Measurements from ENCODE around the gene ATP8B3.

DNA sequence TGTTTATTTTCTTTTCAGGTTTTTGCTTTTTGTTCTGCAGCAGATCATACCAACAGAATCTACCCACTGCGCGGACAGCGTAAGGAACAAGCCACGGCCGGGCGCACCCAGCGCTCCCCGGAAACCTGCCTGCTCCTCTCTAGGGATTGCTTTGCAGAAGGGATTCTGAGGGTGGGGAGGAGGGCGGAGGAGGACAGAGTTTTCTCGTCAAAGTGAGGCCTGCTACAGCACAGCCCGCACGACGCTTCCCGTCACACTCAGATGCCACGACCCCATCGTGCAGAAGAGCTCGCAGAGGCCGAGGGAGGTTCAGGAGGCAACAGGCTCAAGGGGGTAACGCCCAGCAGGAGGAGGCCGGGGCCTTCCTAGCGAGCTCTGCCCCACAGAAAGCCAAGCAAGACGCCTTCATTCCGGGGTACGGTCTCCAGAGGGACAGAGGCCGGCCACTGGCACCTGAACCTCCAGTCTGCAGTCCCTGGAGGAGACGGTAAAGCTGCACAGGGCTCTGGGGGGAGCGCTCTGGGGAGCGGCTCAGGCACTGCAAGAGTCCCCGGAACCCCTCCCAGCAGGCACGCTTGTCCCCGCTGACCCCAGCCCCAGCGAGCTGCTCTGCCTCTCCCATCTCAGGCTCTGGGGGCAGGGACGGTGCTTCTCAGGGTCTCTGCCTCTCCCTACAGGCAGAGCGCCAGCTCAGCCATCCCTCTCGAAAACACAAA is 29.3 kb upstream of the ATP8B3 start:
- TF ChIP-seq ATF7 (IDR thresholded peaks at IDR 0.05) (no peak), ATF7 (CRISPR knock-in tag; IDR thresholded peaks at IDR 0.05) (no peak), RAD21 (CRISPR knock-in tag; IDR thresholded peaks at IDR 0.05) (no peak), ZNF552 (CRISPR knock-in tag; IDR thresholded peaks at IDR 0.05; ENCODE audit: borderline replicate concordance) (no peak), CEBPB (IDR thresholded peaks at IDR 0.05; ENCODE audit: borderline replicate concordance, low read depth, low read length) (no peak), HNRNPUL1 (IDR thresholded peaks at IDR 0.05; ENCODE audit: low read depth, low read length) (no peak), ZBTB21 (CRISPR knock-in tag; IDR thresholded peaks at IDR 0.05) (no peak), PAX8 (CRISPR knock-in tag; IDR thresholded peaks at IDR 0.05; ENCODE audit: borderline replicate concordance) (no peak), POLR2A (IDR thresholded peaks at IDR 0.05; ENCODE audit: insufficient read depth in 1 of 2, low read depth in 2 of 2, low read length in 2 of 2) (no peak), CHCHD3 (CRISPR knock-in tag; IDR thresholded peaks at IDR 0.05) (no peak), RFXANK (CRISPR knock-in tag; IDR thresholded peaks at IDR 0.05) (no peak)
- TF ChIP-seq, protein P1, sequence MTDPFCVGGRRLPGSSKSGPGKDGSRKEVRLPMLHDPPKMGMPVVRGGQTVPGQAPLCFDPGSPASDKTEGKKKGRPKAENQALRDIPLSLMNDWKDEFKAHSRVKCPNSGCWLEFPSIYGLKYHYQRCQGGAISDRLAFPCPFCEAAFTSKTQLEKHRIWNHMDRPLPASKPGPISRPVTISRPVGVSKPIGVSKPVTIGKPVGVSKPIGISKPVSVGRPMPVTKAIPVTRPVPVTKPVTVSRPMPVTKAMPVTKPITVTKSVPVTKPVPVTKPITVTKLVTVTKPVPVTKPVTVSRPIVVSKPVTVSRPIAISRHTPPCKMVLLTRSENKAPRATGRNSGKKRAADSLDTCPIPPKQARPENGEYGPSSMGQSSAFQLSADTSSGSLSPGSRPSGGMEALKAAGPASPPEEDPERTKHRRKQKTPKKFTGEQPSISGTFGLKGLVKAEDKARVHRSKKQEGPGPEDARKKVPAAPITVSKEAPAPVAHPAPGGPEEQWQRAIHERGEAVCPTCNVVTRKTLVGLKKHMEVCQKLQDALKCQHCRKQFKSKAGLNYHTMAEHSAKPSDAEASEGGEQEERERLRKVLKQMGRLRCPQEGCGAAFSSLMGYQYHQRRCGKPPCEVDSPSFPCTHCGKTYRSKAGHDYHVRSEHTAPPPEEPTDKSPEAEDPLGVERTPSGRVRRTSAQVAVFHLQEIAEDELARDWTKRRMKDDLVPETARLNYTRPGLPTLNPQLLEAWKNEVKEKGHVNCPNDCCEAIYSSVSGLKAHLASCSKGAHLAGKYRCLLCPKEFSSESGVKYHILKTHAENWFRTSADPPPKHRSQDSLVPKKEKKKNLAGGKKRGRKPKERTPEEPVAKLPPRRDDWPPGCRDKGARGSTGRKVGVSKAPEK (CRISPR knock-in tag; IDR thresholded peaks at IDR 0.05; ENCODE audit: borderline replicate concordance), result no peak
- TF ChIP-seq, protein P2, sequence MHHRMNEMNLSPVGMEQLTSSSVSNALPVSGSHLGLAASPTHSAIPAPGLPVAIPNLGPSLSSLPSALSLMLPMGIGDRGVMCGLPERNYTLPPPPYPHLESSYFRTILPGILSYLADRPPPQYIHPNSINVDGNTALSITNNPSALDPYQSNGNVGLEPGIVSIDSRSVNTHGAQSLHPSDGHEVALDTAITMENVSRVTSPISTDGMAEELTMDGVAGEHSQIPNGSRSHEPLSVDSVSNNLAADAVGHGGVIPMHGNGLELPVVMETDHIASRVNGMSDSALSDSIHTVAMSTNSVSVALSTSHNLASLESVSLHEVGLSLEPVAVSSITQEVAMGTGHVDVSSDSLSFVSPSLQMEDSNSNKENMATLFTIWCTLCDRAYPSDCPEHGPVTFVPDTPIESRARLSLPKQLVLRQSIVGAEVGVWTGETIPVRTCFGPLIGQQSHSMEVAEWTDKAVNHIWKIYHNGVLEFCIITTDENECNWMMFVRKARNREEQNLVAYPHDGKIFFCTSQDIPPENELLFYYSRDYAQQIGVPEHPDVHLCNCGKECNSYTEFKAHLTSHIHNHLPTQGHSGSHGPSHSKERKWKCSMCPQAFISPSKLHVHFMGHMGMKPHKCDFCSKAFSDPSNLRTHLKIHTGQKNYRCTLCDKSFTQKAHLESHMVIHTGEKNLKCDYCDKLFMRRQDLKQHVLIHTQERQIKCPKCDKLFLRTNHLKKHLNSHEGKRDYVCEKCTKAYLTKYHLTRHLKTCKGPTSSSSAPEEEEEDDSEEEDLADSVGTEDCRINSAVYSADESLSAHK (CRISPR knock-in tag; IDR thresholded peaks at IDR 0.05; ENCODE audit: borderline replicate concordance), result no peak
- TF ChIP-seq, protein P3, sequence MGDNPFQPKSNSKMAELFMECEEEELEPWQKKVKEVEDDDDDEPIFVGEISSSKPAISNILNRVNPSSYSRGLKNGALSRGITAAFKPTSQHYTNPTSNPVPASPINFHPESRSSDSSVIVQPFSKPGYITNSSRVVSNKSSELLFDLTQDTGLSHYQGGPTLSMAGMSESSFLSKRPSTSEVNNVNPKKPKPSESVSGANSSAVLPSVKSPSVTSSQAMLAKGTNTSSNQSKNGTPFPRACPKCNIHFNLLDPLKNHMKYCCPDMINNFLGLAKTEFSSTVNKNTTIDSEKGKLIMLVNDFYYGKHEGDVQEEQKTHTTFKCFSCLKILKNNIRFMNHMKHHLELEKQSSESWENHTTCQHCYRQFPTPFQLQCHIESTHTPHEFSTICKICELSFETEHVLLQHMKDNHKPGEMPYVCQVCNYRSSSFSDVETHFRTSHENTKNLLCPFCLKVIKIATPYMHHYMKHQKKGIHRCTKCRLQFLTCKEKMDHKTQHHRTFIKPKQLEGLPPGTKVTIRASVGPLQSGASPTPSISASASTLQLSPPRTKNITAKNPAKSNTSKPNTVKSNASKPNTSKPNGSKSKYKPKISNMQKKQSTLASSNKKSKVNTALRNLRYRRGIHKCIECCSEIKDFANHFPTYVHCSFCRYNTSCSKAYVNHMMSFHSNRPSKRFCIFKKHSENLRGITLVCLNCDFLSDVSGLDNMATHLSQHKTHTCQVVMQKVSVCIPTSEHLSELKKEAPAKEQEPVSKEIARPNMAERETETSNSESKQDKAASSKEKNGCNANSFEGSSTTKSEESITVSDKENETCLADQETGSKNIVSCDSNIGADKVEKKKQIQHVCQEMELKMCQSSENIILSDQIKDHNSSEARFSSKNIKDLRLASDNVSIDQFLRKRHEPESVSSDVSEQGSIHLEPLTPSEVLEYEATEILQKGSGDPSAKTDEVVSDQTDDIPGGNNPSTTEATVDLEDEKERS (CRISPR knock-in tag; IDR thresholded peaks at IDR 0.05), result no peak
